Activated naive CD8-positive, alpha-beta T cell treated with anti-CD3 and anti-CD28 coated beads for 36 hours (primary cell): Measurements from ENCODE around the gene EFEMP2. TPM values are rescaled to one million over a fixed set of nuclear protein-coding genes. Genes with fewer than 3 reads are reported as not detected.
"Not testable (repeated sequence)": the region's sequence is repeated elsewhere in the genome, so short reads cannot be mapped to it uniquely, and the experiment has no call there.

ENCODE experiments used
- DNase-seq: peaks from one replicate; pipeline ENCODE4 v3.0.0; 2021
- H3K27ac Mint-ChIP-seq: one replicate; pipeline ENCODE4 v1.8.0; 2022; ENCODE audit warnings: mild to moderate bottlenecking, moderate library complexity, mixed read lengths
- H3K27me3 Mint-ChIP-seq: one replicate; pipeline ENCODE4 v1.8.0; 2022; ENCODE audit warnings: mild to moderate bottlenecking, mixed read lengths
- H3K36me3 Mint-ChIP-seq: one replicate; pipeline ENCODE4 v1.8.0; 2021; ENCODE audit warnings: mild to moderate bottlenecking, mixed read lengths
- H3K4me1 Mint-ChIP-seq: one replicate; pipeline ENCODE4 v1.8.0; 2021; ENCODE audit warnings: mixed read lengths
- H3K4me3 Mint-ChIP-seq: one replicate; pipeline ENCODE4 v1.8.0; 2022; ENCODE audit warnings: mild to moderate bottlenecking, moderate library complexity, mixed read lengths
- H3K9me3 Mint-ChIP-seq: one replicate; pipeline ENCODE4 v1.8.0; 2022; ENCODE audit warnings: mixed read lengths
- total RNA-seq, 2 experiments: library from RNA; stranded (reverse); gene quantifications; one replicate each; pipeline ENCODE4 v1.2.3, GENCODE V29; 2021

The EFEMP2 gene
- total RNA-seq, 2 experiments from 2014 or later, result 8.5 to 8.9 TPM

GRCh38 chr11:65850217-65851082, 22.1 kb downstream of the EFEMP2 start:
- Mint-ChIP-seq H3K9me3 (peaks cover 7% of the 10 kb centered on the region), H3K4me1 (peaks cover 18% of the 10 kb centered on the region), H3K36me3 (peaks cover 39% of the 10 kb centered on the region), H3K4me3 (no peak overlapping the region), H3K27ac (no peak overlapping the region), H3K27me3 (no peaks in the 10 kb centered on the region)
- DNase-seq, result no peak

GRCh38 chr11:65849771-65850216, 22.8 kb downstream of the EFEMP2 start:
- Mint-ChIP-seq H3K27me3 (no peaks in the 10 kb centered on the region), H3K27ac (no peak overlapping the region), H3K4me3 (no peak overlapping the region), H3K36me3 (peaks cover 37% of the 10 kb centered on the region), H3K9me3 (peaks cover 7% of the 10 kb centered on the region), H3K4me1 (peaks cover 14% of the 10 kb centered on the region)
- DNase-seq, result no peak

- peaks cover 33% of the 10 kb centered on the region for H3K36me3 Mint-ChIP-seq
- peaks cover 10% of the 10 kb centered on the region for H3K4me1 Mint-ChIP-seq
- DNase-seq, result no peak
- H3K9me3 Mint-ChIP-seq, result peaks cover 7% of the 10 kb centered on the region
- H3K27me3 Mint-ChIP-seq, result no peaks in the 10 kb centered on the region
- H3K4me3 Mint-ChIP-seq, result no peak overlapping the region
- H3K27ac Mint-ChIP-seq, result no peak overlapping the region
Observed at GRCh38 chr11:65849366-65849765, 23.2 kb downstream of the EFEMP2 start.

GRCh38 chr11:65848693-65849092, 23.9 kb downstream of the EFEMP2 start:
- H3K4me1 Mint-ChIP-seq, DNase-seq, H3K4me3 Mint-ChIP-seq, H3K9me3 Mint-ChIP-seq, H3K27me3 Mint-ChIP-seq, H3K27ac Mint-ChIP-seq: not testable (repeated sequence)
- peaks cover 26% of the 10 kb centered on the region for H3K36me3 Mint-ChIP-seq

- H3K4me3 Mint-ChIP-seq, result no peak overlapping the region
- no peaks in the 10 kb centered on the region for H3K27me3 Mint-ChIP-seq
- H3K36me3 Mint-ChIP-seq, result peaks cover 17% of the 10 kb centered on the region
- no peaks in the 10 kb centered on the region for H3K4me1 Mint-ChIP-seq
- H3K9me3 Mint-ChIP-seq, result peaks cover 7% of the 10 kb centered on the region
- DNase-seq, result no peak
- no peak overlapping the region for H3K27ac Mint-ChIP-seq
Observed at GRCh38 chr11:65847746-65848145, 24.9 kb downstream of the EFEMP2 start.

GRCh38 chr11:65844231-65844872, 28.2 kb downstream of the EFEMP2 start:
- H3K27ac Mint-ChIP-seq, result no peak overlapping the region
- H3K4me3 Mint-ChIP-seq, result no peak overlapping the region
- DNase-seq, result no peak
- H3K9me3 Mint-ChIP-seq, result no peaks in the 10 kb centered on the region
- H3K4me1 Mint-ChIP-seq, result no peaks in the 10 kb centered on the region
- H3K36me3 Mint-ChIP-seq, result no peaks in the 10 kb centered on the region
- H3K27me3 Mint-ChIP-seq, result no peaks in the 10 kb centered on the region

- Mint-ChIP-seq H3K36me3 (no peaks in the 10 kb centered on the region), H3K9me3 (no peaks in the 10 kb centered on the region), H3K4me1 (no peaks in the 10 kb centered on the region), H3K27ac (no peak overlapping the region), H3K4me3 (no peak overlapping the region), H3K27me3 (no peaks in the 10 kb centered on the region)
- DNase-seq, result no peak
Observed at GRCh38 chr11:65843811-65844210, 28.8 kb downstream of the EFEMP2 start.

GRCh38 chr11:65842144-65842543, 30.5 kb downstream of the EFEMP2 start:
- Mint-ChIP-seq H3K4me1 (no peaks in the 10 kb centered on the region), H3K27ac (no peak overlapping the region), H3K4me3 (no peak overlapping the region), H3K36me3 (no peaks in the 10 kb centered on the region), H3K9me3 (no peaks in the 10 kb centered on the region), H3K27me3 (no peaks in the 10 kb centered on the region)
- DNase-seq, result no peak

- Mint-ChIP-seq H3K27ac (no peak overlapping the region), H3K27me3 (peaks cover 5% of the 10 kb centered on the region), H3K9me3 (peaks cover 3% of the 10 kb centered on the region), H3K4me3 (no peak overlapping the region), H3K4me1 (peaks cover 20% of the 10 kb centered on the region), H3K36me3 (peaks cover 5% of the 10 kb centered on the region)
- no peak for DNase-seq
Observed at GRCh38 chr11:65834202-65834601, 38.4 kb downstream of the EFEMP2 start.

GRCh38 chr11:65833297-65834030, 39.1 kb downstream of the EFEMP2 start, which contains the start of gene SNX32:
Gene SNX32, plus strand, starts transcription at chr11:65833963. Its CDS starts 103 bp downstream, at chr11:65834066.
- peaks cover 5% of the 10 kb centered on the region for H3K36me3 Mint-ChIP-seq
- peaks cover 22% of the 10 kb centered on the region for H3K4me1 Mint-ChIP-seq
- peak; percentile 96 for DNase-seq
- H3K9me3 Mint-ChIP-seq, result peaks cover 3% of the 10 kb centered on the region
- no peak within 1 kb of the TSS for H3K4me3 Mint-ChIP-seq
- no peak within 1 kb of the TSS for H3K27ac Mint-ChIP-seq
- H3K27me3 Mint-ChIP-seq, result peaks cover 5% of the 10 kb centered on the region

GRCh38 chr11:65832231-65832630, 40.4 kb downstream of the EFEMP2 start:
- not testable (repeated sequence) for H3K9me3 Mint-ChIP-seq, H3K27me3 Mint-ChIP-seq, H3K36me3 Mint-ChIP-seq, DNase-seq
- peak overlapping the region; percentile 48 for H3K4me3 Mint-ChIP-seq
- peak overlapping the region; percentile 26 for H3K27ac Mint-ChIP-seq
- peaks cover 31% of the 10 kb centered on the region for H3K4me1 Mint-ChIP-seq

- Mint-ChIP-seq H3K9me3 (peaks cover 3% of the 10 kb centered on the region), H3K36me3 (peaks cover 5% of the 10 kb centered on the region), H3K4me1 (peaks cover 32% of the 10 kb centered on the region)
Observed at GRCh38 chr11:65829459-65829858, 43.1 kb downstream of the EFEMP2 start.

GRCh38 chr11:65826984-65827735, 45.4 kb downstream of the EFEMP2 start:
- no peak overlapping the region for H3K4me3 Mint-ChIP-seq
- DNase-seq, result no peak
- H3K4me1 Mint-ChIP-seq, result peaks cover 22% of the 10 kb centered on the region
- no peak overlapping the region for H3K27ac Mint-ChIP-seq
- no peaks in the 10 kb centered on the region for H3K36me3 Mint-ChIP-seq
- H3K9me3 Mint-ChIP-seq, result no peaks in the 10 kb centered on the region
- H3K27me3 Mint-ChIP-seq, result no peaks in the 10 kb centered on the region

More at GRCh38 chr11:65829459-65829858, 43.1 kb downstream of the EFEMP2 start:
- Mint-ChIP-seq H3K27me3 (peaks cover 5% of the 10 kb centered on the region), H3K27ac (no peak overlapping the region), H3K4me3 (no peak overlapping the region)
- DNase-seq, result no peak

- no peaks in the 10 kb centered on the region for H3K27me3 Mint-ChIP-seq
- no peaks in the 10 kb centered on the region for H3K36me3 Mint-ChIP-seq
- H3K9me3 Mint-ChIP-seq, result no peaks in the 10 kb centered on the region
- no peak overlapping the region for H3K4me3 Mint-ChIP-seq
- no peak for DNase-seq
- no peak overlapping the region for H3K27ac Mint-ChIP-seq
- peaks cover 12% of the 10 kb centered on the region for H3K4me1 Mint-ChIP-seq
Observed at GRCh38 chr11:65822776-65823528, 49.6 kb downstream of the EFEMP2 start.
